H1 (cell line): Measurements from ENCODE around the gene NDUFA7. TPM values are rescaled to one million over a fixed set of nuclear protein-coding genes. Genes with fewer than 3 reads are reported as not detected.

Experiments
- CTCF ChIA-PET: fragments of 300-600 bp; sonication (Branson Sonifier 250); formaldehyde crosslinking; loops from one replicate; lab custom pipeline; 2021; ENCODE audit not compliant: partially characterized antibody; lab: Charles Lee
- POLR2A ChIA-PET: fragments of 300-600 bp; sonication (Branson Sonifier 250); formaldehyde crosslinking; loops from one replicate; lab custom pipeline; 2021; ENCODE audit warnings: inconsistent platforms; ENCODE audit not compliant: partially characterized antibody; lab: Charles Lee
- DNase-seq, 2 experiments: peaks; one replicate each; pipeline versions ENCODE4 v3.0.0 to v3.0.0-alpha.2; 2010 to 2022; ENCODE audit warnings: low spot score in 2 of 2, low read depth in 1 of 2, mixed read lengths in 1 of 2
- FAIRE-seq: peaks from 2 replicates; lab custom pipeline; 2011; peaks lifted over from hg19 to GRCh38; lab: Jason Lieb, UNC
- H2AFZ ChIP-seq: 2 replicates; pipeline ENCODE4 v1.8.1; 2012; ENCODE audit warnings: low read length, inconsistent platforms
- H2AK5ac ChIP-seq: 2 replicates; pipeline ENCODE4 v1.6.1; 2013; ENCODE audit warnings: low read depth, low read length
- H2BK120ac ChIP-seq: replicated peaks from 2 replicates; pipeline ENCODE3; 2013; ENCODE audit warnings: low read depth, low read length, inconsistent platforms
- H2BK12ac ChIP-seq: 2 replicates; pipeline ENCODE4 v1.6.1; 2013; ENCODE audit warnings: low read depth, low read length
- H2BK15ac ChIP-seq: 2 replicates; pipeline ENCODE4 v1.6.1; 2013; ENCODE audit warnings: low read length
- H2BK20ac ChIP-seq: 2 replicates; pipeline ENCODE4 v1.6.1; 2013; ENCODE audit warnings: low read length
- H2BK5ac ChIP-seq: 2 replicates; pipeline ENCODE4 v1.6.1; 2013; ENCODE audit warnings: low read depth, low read length
- H3K14ac ChIP-seq: 2 replicates; pipeline ENCODE4 v1.6.1; 2013; ENCODE audit warnings: inconsistent platforms; ENCODE audit not compliant: insufficient read length
- H3K18ac ChIP-seq: 2 replicates; pipeline ENCODE4 v1.6.1; 2013; ENCODE audit warnings: low read length; ENCODE audit errors: extremely low read depth
- H3K23ac ChIP-seq: 2 replicates; pipeline ENCODE4 v1.6.1; 2013; ENCODE audit warnings: inconsistent platforms; ENCODE audit not compliant: insufficient read length
- H3K23me2 ChIP-seq: 2 replicates; pipeline ENCODE4 v1.6.1; 2013; ENCODE audit warnings: low read depth, low read length
- H3K27ac ChIP-seq: 2 replicates; pipeline ENCODE4 v1.6.1; 2011; ENCODE audit warnings: low read depth, low read length, inconsistent platforms
- H3K27me3 ChIP-seq, 4 experiments: replicated peaks in 1 of 4; 1 replicate in 1 of 4; 2 replicates in 3 of 4; pipeline versions ENCODE4 v1.6.1 to v1.8.1; 2011 to 2013; ENCODE audit warnings: low read length in 3 of 4, mild to moderate bottlenecking in 3 of 4, inconsistent platforms in 2 of 4, mixed read lengths in 2 of 4, moderate library complexity in 1 of 4; ENCODE audit not compliant: control insufficient read depth in 3 of 4, insufficient read depth in 3 of 4; ENCODE audit errors: extremely low read depth in 1 of 4
- H3K36me3 ChIP-seq, 4 experiments: 2 replicates each; pipeline versions ENCODE4 v1.6.1 to v1.8.1; 2011 to 2013; ENCODE audit warnings: mild to moderate bottlenecking in 4 of 4, low read length in 3 of 4, moderate library complexity in 2 of 4, control low read depth in 1 of 4, inconsistent platforms in 1 of 4; ENCODE audit not compliant: insufficient read depth in 4 of 4, control insufficient read depth in 2 of 4
- H3K4ac ChIP-seq: replicated peaks from 2 replicates; pipeline ENCODE3; 2013; ENCODE audit warnings: low read length, low read depth, mixed read lengths, inconsistent platforms; ENCODE audit not compliant: insufficient read length
- H3K4me1 ChIP-seq, 4 experiments: replicated peaks in 1 of 4; 1 replicate in 1 of 4; 2 replicates in 3 of 4; pipeline versions ENCODE4 v1.6.1 to v1.8.1; 2011 to 2013; ENCODE audit warnings: low read length in 3 of 4, inconsistent platforms in 2 of 4, mixed read lengths in 1 of 4; ENCODE audit not compliant: insufficient read depth in 4 of 4, control insufficient read depth in 3 of 4
- H3K4me2 ChIP-seq, 2 experiments: 2 replicates each; pipeline versions ENCODE4 v1.6.1 to v1.8.1; 2011 to 2013; ENCODE audit warnings: low read depth in 2 of 2, low read length in 2 of 2, control low read depth in 1 of 2, inconsistent platforms in 1 of 2, mild to moderate bottlenecking in 1 of 2; ENCODE audit not compliant: insufficient read depth in 1 of 2
- H3K4me3 ChIP-seq, 4 experiments: fragments of 200-600, 300-600 bp in 1 of 4; sonication (generic), shearing (Covaris generic), sonication (Bioruptor Twin) in 1 of 4; 2 replicates each; pipeline versions ENCODE4 v1.5.1 to v1.8.1; 2011 to 2016; ENCODE audit warnings: low read length in 4 of 4, low read depth in 3 of 4, control low read depth in 2 of 4, inconsistent platforms in 2 of 4, mild to moderate bottlenecking in 2 of 4, mixed read lengths in 1 of 4, moderate library complexity in 1 of 4; ENCODE audit not compliant: insufficient read depth in 2 of 4; ENCODE audit errors: extremely low read depth in 1 of 4
- H3K56ac ChIP-seq: replicated peaks from 2 replicates; pipeline ENCODE3; 2013; ENCODE audit warnings: low read depth, mild to moderate bottlenecking, mixed read lengths, low read length, inconsistent platforms; ENCODE audit not compliant: insufficient read length
- H3K79me1 ChIP-seq: 2 replicates; pipeline ENCODE4 v1.6.1; 2013; ENCODE audit warnings: low read depth, low read length, control low read depth
- H3K79me2 ChIP-seq, 2 experiments: 2 replicates each; pipeline versions ENCODE4 v1.6.1 to v1.8.1; 2012 to 2013; ENCODE audit warnings: low read length in 2 of 2, mild to moderate bottlenecking in 2 of 2, inconsistent platforms in 1 of 2; ENCODE audit not compliant: insufficient read depth in 2 of 2, control insufficient read depth in 1 of 2
- H3K9ac ChIP-seq, 4 experiments: replicated peaks in 1 of 4; 1 replicate in 1 of 4; 2 replicates in 3 of 4; pipeline versions ENCODE4 v1.6.1 to v1.8.1; 2011 to 2013; ENCODE audit warnings: low read depth in 3 of 4, low read length in 3 of 4, control low read depth in 2 of 4, mild to moderate bottlenecking in 2 of 4, moderate library complexity in 2 of 4, inconsistent platforms in 1 of 4; ENCODE audit errors: extremely low read depth in 1 of 4
- H3K9me3 ChIP-seq, 2 experiments: 2 replicates each; pipeline versions ENCODE4 v1.6.1 to v1.8.1; 2012 to 2013; ENCODE audit warnings: mild to moderate bottlenecking in 2 of 2, moderate library complexity in 2 of 2, control low read depth in 1 of 2, inconsistent platforms in 1 of 2, low read depth in 1 of 2, low read length in 1 of 2, mixed read lengths in 1 of 2; ENCODE audit not compliant: insufficient read depth in 2 of 2
- H4K20me1 ChIP-seq, 2 experiments: replicated peaks in 1 of 2; 2 replicates each; pipeline versions ENCODE3 to v1.8.1; 2011 to 2013; ENCODE audit warnings: inconsistent platforms in 2 of 2, low read length in 2 of 2, mild to moderate bottlenecking in 1 of 2; ENCODE audit not compliant: insufficient read depth in 2 of 2, control insufficient read depth in 1 of 2
- H4K5ac ChIP-seq: 2 replicates; pipeline ENCODE4 v1.6.1; 2013; ENCODE audit warnings: low read length, low read depth, mixed read lengths, inconsistent platforms; ENCODE audit not compliant: insufficient read length
- H4K8ac ChIP-seq: 2 replicates; pipeline ENCODE4 v1.8.0; 2013; ENCODE audit warnings: mild to moderate bottlenecking, moderate library complexity, low read length, inconsistent platforms; ENCODE audit not compliant: insufficient read depth; ENCODE audit errors: extremely low read depth
- H4K91ac ChIP-seq: replicated peaks from 2 replicates; pipeline ENCODE3; 2013; ENCODE audit warnings: low read length, mixed read lengths, inconsistent platforms; ENCODE audit not compliant: insufficient read length
- KDM1A ChIP-seq: fragments of 200-600, 300-600 bp; sonication (generic); IDR thresholded peaks from 2 replicates; pipeline ENCODE4 v1.7.1; 2016; ENCODE audit warnings: mild to moderate bottlenecking, low read length, borderline replicate concordance
- POLR2A ChIP-seq, 2 experiments: IDR thresholded peaks; 1 replicate in 1 of 2; 2 replicates in 1 of 2; pipeline ENCODE4 v1.6.1; 2011; ENCODE audit warnings: low read depth in 2 of 2, low read length in 2 of 2, mild to moderate bottlenecking in 2 of 2; ENCODE audit errors: control extremely low read depth in 1 of 2
- SIX5 ChIP-seq: IDR thresholded peaks from 2 replicates; pipeline ENCODE4 v1.6.1; 2011; ENCODE audit warnings: mild to moderate bottlenecking, low read depth, low read length
- WGBS, 2 experiments: shearing (Covaris generic) in 1 of 2; methylation state at CpG; one replicate each; pipeline versions ENCODE4 v1.1.6 to v1.1.7; 2013 to 2015; ENCODE audit warnings: low lambda C conversion rate in 2 of 2, mixed read lengths in 2 of 2, inconsistent platforms in 1 of 2, low coverage in 1 of 2, missing lambda C conversion rate in 1 of 2; ENCODE audit not compliant: insufficient replicate concordance in 2 of 2, insufficient coverage in 1 of 2, insufficient read length in 1 of 2; ENCODE audit errors: extremely low coverage in 1 of 2, missing lambda C conversion rate in 1 of 2; 5-methylcytosine and 5-hydroxymethylcytosine counted together
- polyA plus RNA-seq, 7 experiments: library from polyadenylated mRNA; depleted of rRNA in 3 of 7; stranded (reverse) in 5 of 7; unstranded in 2 of 7; fragments of >200 nt in 5 of 7; fragments of 200-250 nt in 2 of 7; gene quantifications; 1 replicate in 5 of 7; 2 replicates in 1 of 7; 4 replicates in 1 of 7; pipeline versions ENCODE4 v1.2.1 to v1.2.3, GENCODE V29; 2011 to 2013; ENCODE audit warnings: missing spikeins in 2 of 7, mixed read lengths in 2 of 7
- total RNA-seq: library from RNA; stranded (reverse); fragmentation: NEBNext Ultra II Directional; extraction: Animal tissue kit (Norgen Biotek cat#: 25700); gene quantifications from 2 replicates; pipeline ENCODE4 v1.2.1, GENCODE V29; 2021

Gene NDUFA7
- total and polyA plus RNA-seq, 2 of the 8 experiments (the other 6 are each of a cell fraction or from before 2014, with no cell fraction given): 54.4 to 286 TPM

DNA sequence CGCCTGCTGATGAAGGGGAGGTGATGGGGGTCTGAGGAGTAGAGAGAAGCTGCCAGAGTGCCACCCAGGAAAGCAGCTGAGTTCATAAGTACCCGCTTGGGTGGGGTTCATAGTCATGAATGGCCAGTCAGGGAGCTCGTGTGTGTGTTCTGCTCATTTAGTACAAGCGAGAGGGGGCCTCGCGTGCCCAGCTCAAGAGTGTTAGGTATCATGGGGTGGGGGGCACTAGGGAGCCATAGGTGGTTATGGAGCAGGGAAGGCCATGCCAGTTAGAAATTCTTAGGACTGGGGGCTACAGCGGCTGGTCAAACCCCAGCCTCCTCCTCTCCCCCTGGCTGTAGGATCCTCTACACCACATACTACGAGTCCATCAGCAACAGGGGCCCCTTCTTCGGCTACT is 59.8 kb downstream of the NDUFA7 start:
- no peak overlapping the region for H2BK5ac ChIP-seq
- no peaks in the 10 kb centered on the region for H3K79me1 ChIP-seq
- H2AFZ ChIP-seq: no peak overlapping the region
- FAIRE-seq: no peak
- peaks cover 4 to 26% (median 18%) of the 10 kb centered on the region in 4 experiments; a peak in 7 of 8 replicates for H3K36me3 ChIP-seq
- no peak overlapping the region; the same call in 1 of the 2 replicates for H3K18ac ChIP-seq
- H2AK5ac ChIP-seq: no peak overlapping the region
- POLR2A ChIA-PET: interaction anchor here (0.6 to 1.6 kb wide), 5 partner anchors 9 to 253 kb away, joined by 3 to 6 read pairs (median 3); partner anchors contain the start of genes ANGPTL4, NDUFA7, RPS28 and ZNF414
- no peak overlapping the region for H2BK12ac ChIP-seq
- peaks cover 0 to 4% (median 0%) of the 10 kb centered on the region in 4 experiments; a peak in 3 of 7 replicates for H3K4me1 ChIP-seq
- no peak overlapping the region for H2BK20ac ChIP-seq
- H4K20me1 ChIP-seq: peaks cover 1 to 2% of the 10 kb centered on the region in 2 experiments
- CTCF ChIA-PET: interaction anchor here (2.3 kb wide), 1 partner anchor 103 kb away, joined by 10 read pairs; no protein-coding TSS in a partner anchor
- 92% methylated on average over 9 of the region's 9 CpGs; no CpG with 5 or more reads in 1 of the 2 experiments for WGBS, 2 experiments
- H3K9ac ChIP-seq: no peak overlapping the region
- 0 out of 4 replicates have a peak overlapping the region, but pooled peaks of 1 of the 2 experiments have one; percentile 24 for H3K4me2 ChIP-seq
- no peak overlapping the region for H4K8ac ChIP-seq
- TF ChIP-seq SIX5 (no peak), KDM1A (peak; percentile 91), POLR2A (IDR thresholded peaks at IDR 0.05; ENCODE audit: control extremely low read depth in 1 of 2, low read depth in 2 of 2, low read length in 2 of 2) (peak in 1 of 2 experiments; percentile 18; a peak in 1 of 3 replicates)
- TF ChIP-seq, all 59 proteins: peak for 2
- Histone ChIP-seq H3K56ac (no peak overlapping the region), H2BK15ac (no peak overlapping the region), H3K14ac (no peak overlapping the region), H3K4me3 (no peak overlapping the region), H3K23ac (no peak overlapping the region), H3K79me2 (no peaks in the 10 kb centered on the region), H4K5ac (no peak overlapping the region), H3K27me3 (no peaks in the 10 kb centered on the region), H3K27ac (no peak overlapping the region), H3K9me3 (no peaks in the 10 kb centered on the region), H3K23me2 (no peaks in the 10 kb centered on the region), H2BK120ac (no peak overlapping the region), H3K4ac (no peak overlapping the region), H4K91ac (no peak overlapping the region)
- no peak for DNase-seq

Other genes starting within 250 kb of the NDUFA7 start
- 38.7 and 39.0 TPM in 2 replicates for gene FBN3, start 171.8 kb downstream of the NDUFA7 start, total RNA-seq
- 37.1 and 64.1 TPM in 2 replicates for gene FBN3, start 171.8 kb downstream of the NDUFA7 start, polyA plus RNA-seq (2011; rRNA removed)
- gene CERS4, start 112.0 kb downstream of the NDUFA7 start, total RNA-seq: 88.2 and 96.5 TPM in 2 replicates
- gene CERS4, start 112.0 kb downstream of the NDUFA7 start, polyA plus RNA-seq (2011; rRNA removed): 179 and 183 TPM in 2 replicates
- gene CD320, start 13.0 kb downstream of the NDUFA7 start, total RNA-seq: 80.4 and 82.6 TPM in 2 replicates
- 157 and 228 TPM in 2 replicates for gene CD320, start 13.0 kb downstream of the NDUFA7 start, polyA plus RNA-seq (2011; rRNA removed)
- gene RPS28, start 121 bp upstream of the NDUFA7 start, total RNA-seq: 1,699 and 1,856 TPM in 2 replicates
- 1,241 and 1,463 TPM in 2 replicates for gene RPS28, start 121 bp upstream of the NDUFA7 start, polyA plus RNA-seq (2011; rRNA removed)
- gene KANK3, start 21.9 kb upstream of the NDUFA7 start, total RNA-seq: 2.3 and 2.5 TPM in 2 replicates
- gene KANK3, start 21.9 kb upstream of the NDUFA7 start, polyA plus RNA-seq (2011; rRNA removed): 4.2 and 5.7 TPM in 2 replicates
- gene ANGPTL4, start 42.8 kb upstream of the NDUFA7 start, total RNA-seq: 1.8 and 2.3 TPM in 2 replicates
- gene ANGPTL4, start 42.8 kb upstream of the NDUFA7 start, polyA plus RNA-seq (2011; rRNA removed): 5.1 and 6.5 TPM in 2 replicates
- 85.8 and 90.2 TPM in 2 replicates for gene RAB11B, start 69.0 kb upstream of the NDUFA7 start, total RNA-seq
- 50.2 and 87.6 TPM in 2 replicates for gene RAB11B, start 69.0 kb upstream of the NDUFA7 start, polyA plus RNA-seq (2011; rRNA removed)
- 18.5 and 19.7 TPM in 2 replicates for gene MARCHF2, start 91.9 kb upstream of the NDUFA7 start, total RNA-seq
- gene MARCHF2, start 91.9 kb upstream of the NDUFA7 start, polyA plus RNA-seq (2011; rRNA removed): 46.2 and 49.2 TPM in 2 replicates
- 448 and 474 TPM in 2 replicates for gene HNRNPM, start 123.6 kb upstream of the NDUFA7 start, total RNA-seq
- gene HNRNPM, start 123.6 kb upstream of the NDUFA7 start, polyA plus RNA-seq (2011; rRNA removed): 375 and 545 TPM in 2 replicates
- 0.23 and 0.43 TPM in 2 replicates for gene PRAM1, start 181.3 kb upstream of the NDUFA7 start, total RNA-seq
- gene PRAM1, start 181.3 kb upstream of the NDUFA7 start, polyA plus RNA-seq (2011; rRNA removed): 0.06 and 0.17 TPM in 2 replicates
- 23.6 and 26.8 TPM in 2 replicates for gene ZNF414, start 192.8 kb upstream of the NDUFA7 start, total RNA-seq
- 9.7 and 21.4 TPM in 2 replicates for gene ZNF414, start 192.8 kb upstream of the NDUFA7 start, polyA plus RNA-seq (2011; rRNA removed)